ENCODE data around the gene USP46. TPM values are rescaled to one million over a fixed set of nuclear protein-coding genes. Genes with fewer than 3 reads are reported as not detected.
A peak's percentile ranks its signal among the peaks of the same experiment; 100 is the strongest.

Gene USP46
- total RNA-seq, 1 experiment from 2014 or later: 48.1 TPM

GRCh38 chr4:52604215-52604614, 54.9 kb downstream of the USP46 start (continued):
- no peak for TF ChIP-seq ARID4B (CRISPR knock-in tag; IDR thresholded peaks at IDR 0.05; ENCODE audit: borderline replicate concordance)
- no peak for TF ChIP-seq MYBL2 (CRISPR knock-in tag; IDR thresholded peaks at IDR 0.05)
- TF ChIP-seq USF2 (CRISPR knock-in tag; IDR thresholded peaks at IDR 0.05): no peak

GRCh38 chr4:52600275-52600674, 58.8 kb downstream of the USP46 start:
- Mint-ChIP-seq H3K27ac (0 out of 2 replicates have a peak overlapping the region, but pooled peaks have one; percentile 45), H3K36me3 (peaks cover 72% of the 10 kb centered on the region)

GRCh38 chr4:52595001-52595400, 64.1 kb downstream of the USP46 start:
- no peak overlapping the region for H3K4me3 Mint-ChIP-seq
- DNase-seq (ENCODE audit: low spot score) (no peak), ATAC-seq (no peak)
- no peaks in the 10 kb centered on the region for H3K9me3 Mint-ChIP-seq
- no peaks in the 10 kb centered on the region for H3K27me3 Mint-ChIP-seq (ENCODE audit: low read depth)
- CTCF ChIA-PET: no interaction called here
- H3K27ac Mint-ChIP-seq: peak overlapping the region; percentile 74; the same call in 1 of the 2 replicates
- H3K4me1 Mint-ChIP-seq: peaks cover 16% of the 10 kb centered on the region
- POLR2A ChIA-PET: no interaction called here
- peaks cover 54% of the 10 kb centered on the region for H3K36me3 Mint-ChIP-seq
- TF ChIP-seq MXD4 (CRISPR knock-in tag; IDR thresholded peaks at IDR 0.05; ENCODE audit: borderline replicate concordance) (no peak), ZNF532 (CRISPR knock-in tag; IDR thresholded peaks at IDR 0.05; ENCODE audit: borderline replicate concordance) (no peak), NFYB (CRISPR knock-in tag; conservative IDR thresholded peaks at IDR 0.05; ENCODE audit: low read depth) (no peak), ZBTB43 (CRISPR knock-in tag; IDR thresholded peaks at IDR 0.05) (no peak), ATF3 (CRISPR knock-in tag; conservative IDR thresholded peaks at IDR 0.05) (no peak), ATF2 (CRISPR knock-in tag; IDR thresholded peaks at IDR 0.05; ENCODE audit: borderline replicate concordance, low read depth) (no peak)

More at GRCh38 chr4:52600275-52600674, 58.8 kb downstream of the USP46 start:
- CTCF ChIA-PET: interaction anchor here (1.3 kb wide), 1 partner anchor 12 kb away, joined by 5 read pairs; no protein-coding TSS in a partner anchor
- no peak for ATAC-seq
- no peaks in the 10 kb centered on the region for H3K9me3 Mint-ChIP-seq
- H3K27me3 Mint-ChIP-seq (ENCODE audit: low read depth): no peaks in the 10 kb centered on the region
- TF ChIP-seq OVOL2 (CRISPR knock-in tag; IDR thresholded peaks at IDR 0.05; ENCODE audit: borderline replicate concordance) (no peak), ERG (CRISPR knock-in tag; IDR thresholded peaks at IDR 0.05) (no peak), USF1 (CRISPR knock-in tag; IDR thresholded peaks at IDR 0.05) (no peak), ZNF138 (CRISPR knock-in tag; conservative IDR thresholded peaks at IDR 0.05) (no peak)
- H3K4me3 Mint-ChIP-seq: no peak overlapping the region
- no peak for DNase-seq (ENCODE audit: low spot score)
- POLR2A ChIA-PET: no interaction called here
- H3K4me1 Mint-ChIP-seq: peaks cover 2% of the 10 kb centered on the region
